GM21515 (cell line): ENCODE data around the gene PHLDB2.

Experiments
- ATAC-seq: cut with Tn5 transposase; IDR thresholded peaks from one replicate; pipeline ENCODE4 v1.9.1; 2021; ENCODE audit not compliant: unreplicated experiment

PHLDB2 gene

DNA sequence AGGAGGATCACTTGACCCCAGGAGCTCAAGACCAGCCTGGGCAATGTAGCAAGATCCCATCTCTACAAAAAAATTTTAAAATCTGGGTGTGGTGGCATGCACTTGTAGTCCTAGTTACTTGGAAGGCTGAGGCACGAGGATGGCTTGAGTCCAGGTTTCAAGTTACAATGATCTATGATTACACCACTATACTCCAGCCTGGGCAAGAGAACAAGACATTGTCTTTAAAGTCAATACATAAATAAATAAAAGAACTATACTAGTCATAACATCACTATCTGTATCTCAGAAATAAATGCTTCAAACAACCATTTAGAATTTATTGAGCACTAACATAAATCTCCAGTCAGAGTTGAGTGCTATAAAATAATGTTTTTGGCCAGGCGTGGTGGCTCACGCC lies 8.5 kb upstream of the PHLDB2 start:
- ATAC-seq, result no peak

DNA sequence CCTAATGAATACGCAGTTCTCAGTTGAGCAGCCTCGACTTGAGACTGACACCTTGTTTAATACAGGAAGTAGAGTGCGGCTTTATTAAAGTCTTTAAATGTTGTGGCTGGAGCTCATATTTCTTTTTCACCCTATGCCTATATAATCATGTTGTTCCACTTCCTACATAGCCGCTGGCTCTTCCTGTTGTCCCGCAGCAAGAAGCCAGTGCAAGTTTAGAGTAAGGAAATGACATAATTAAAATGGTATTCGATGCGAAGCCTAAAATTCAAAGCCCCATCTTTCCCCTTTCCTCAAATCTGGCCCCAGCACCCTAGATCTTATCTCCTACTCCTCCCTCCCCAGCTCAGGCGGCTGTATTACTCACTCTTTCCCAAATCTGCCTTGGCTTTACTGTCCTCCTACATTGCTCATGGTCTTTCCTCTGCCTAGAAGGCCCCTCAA lies 7.5 kb upstream of the PHLDB2 start:
- no peak for ATAC-seq

DNA sequence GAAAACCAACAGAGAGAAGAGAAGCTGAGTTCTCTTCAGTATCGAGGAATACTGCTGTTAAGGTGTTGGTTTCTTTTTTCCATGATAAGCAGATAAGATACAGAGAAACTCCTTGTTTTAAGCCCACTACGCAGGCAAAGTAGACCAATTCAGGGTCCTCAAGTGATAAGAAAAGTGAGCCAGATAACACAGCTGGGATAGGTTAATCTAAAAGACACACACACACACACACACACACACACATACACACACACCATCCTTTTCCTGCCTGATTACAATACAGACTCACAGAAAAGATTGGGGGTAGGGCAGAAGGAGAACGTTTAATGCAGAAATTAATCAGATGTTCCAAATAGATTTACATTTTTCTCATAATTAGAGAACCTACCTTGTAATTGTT lies 6.5 kb upstream of the PHLDB2 start:
- ATAC-seq, result no peak

DNA sequence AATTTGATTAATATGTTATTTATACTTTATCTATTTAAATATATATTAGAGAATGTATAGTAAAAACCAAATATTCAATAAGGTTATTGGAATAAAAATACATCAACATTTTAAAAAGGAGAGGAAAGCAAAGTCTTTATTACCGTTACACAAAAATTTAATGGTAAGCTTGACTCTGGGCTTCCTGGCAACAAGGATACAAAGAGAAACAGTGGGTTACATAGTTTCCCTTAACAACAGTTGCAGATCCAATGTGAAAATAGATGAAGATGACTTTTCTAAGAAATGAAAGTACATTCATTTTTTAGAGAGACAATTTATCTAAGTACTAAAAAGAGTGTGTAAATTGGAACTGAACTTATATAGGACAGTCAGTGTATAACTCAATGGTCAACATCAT lies 6.0 kb upstream of the PHLDB2 start:
- ATAC-seq, result no peak

GRCh38 chr3:111854990-111855389 lies 4.1 kb upstream of the PHLDB2 start:
- no peak for ATAC-seq

DNA sequence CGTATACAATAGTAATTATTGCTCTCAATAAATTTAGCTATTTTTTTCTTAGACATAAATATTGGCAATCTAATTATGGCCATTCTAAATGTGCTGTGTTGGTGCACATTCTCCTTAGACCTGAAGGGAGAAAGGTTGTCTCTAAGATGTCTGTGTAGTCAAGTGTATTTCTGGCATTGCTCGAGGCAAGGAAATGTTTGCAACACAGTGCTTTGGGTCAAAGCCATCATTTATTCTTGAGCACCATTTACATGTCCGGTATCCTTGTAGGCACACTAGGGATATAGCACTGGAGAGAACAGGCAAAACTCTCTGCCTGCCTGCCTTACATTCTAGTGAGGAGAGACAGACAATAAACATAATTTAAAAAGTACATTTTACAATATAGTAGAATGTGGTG lies 2.6 kb upstream of the PHLDB2 start:
- ATAC-seq, result no peak

DNA sequence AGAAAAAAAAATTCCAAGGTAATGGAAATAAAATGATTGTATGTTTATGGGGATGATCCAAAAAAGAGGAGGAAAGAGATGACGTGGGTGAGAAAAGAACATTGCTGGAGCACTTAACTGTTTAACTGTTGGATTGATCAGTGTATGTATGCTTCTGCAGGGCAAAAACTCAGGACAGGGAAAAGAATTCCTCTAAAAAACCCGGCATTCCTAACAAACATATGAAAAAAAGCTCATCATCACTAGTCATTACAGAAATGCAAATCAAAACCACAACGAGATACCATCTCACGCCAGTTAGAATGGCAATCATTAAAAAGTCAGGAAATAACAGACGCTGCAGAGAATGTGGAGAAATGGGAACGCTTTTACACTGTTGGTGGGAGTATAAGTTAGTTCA lies 1.6 kb upstream of the PHLDB2 start:
- no peak for ATAC-seq

GRCh38 chr3:111858642-111859041 lies 423 bp upstream of the PHLDB2 start:
- no peak for ATAC-seq

- ATAC-seq, result peak; percentile 95
Measured at GRCh38 chr3:111859974-111860859, 1.2 kb downstream of the PHLDB2 start.

DNA sequence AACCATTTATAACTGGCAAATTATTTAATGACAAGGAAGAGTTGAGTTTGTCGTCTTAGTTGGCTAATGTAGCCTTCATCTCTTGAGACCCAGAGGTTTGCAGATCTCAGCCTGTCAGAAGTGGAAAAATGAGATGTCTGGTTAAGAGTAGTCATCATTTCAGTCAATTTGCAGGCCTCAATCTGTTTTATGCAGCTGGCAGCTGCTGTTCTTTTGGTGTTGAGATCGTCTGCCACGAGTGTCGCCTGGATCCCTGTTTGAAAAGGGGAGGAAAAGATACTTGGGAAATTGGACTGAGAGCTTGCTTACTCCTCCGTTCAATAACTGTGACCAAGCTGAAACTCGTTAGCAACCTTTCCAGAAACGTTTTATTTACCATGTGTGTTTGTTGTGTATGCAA lies 2.3 kb downstream of the PHLDB2 start:
- ATAC-seq, result no peak

GRCh38 chr3:111862415-111862814 lies 3.4 kb downstream of the PHLDB2 start:
- no peak for ATAC-seq

DNA sequence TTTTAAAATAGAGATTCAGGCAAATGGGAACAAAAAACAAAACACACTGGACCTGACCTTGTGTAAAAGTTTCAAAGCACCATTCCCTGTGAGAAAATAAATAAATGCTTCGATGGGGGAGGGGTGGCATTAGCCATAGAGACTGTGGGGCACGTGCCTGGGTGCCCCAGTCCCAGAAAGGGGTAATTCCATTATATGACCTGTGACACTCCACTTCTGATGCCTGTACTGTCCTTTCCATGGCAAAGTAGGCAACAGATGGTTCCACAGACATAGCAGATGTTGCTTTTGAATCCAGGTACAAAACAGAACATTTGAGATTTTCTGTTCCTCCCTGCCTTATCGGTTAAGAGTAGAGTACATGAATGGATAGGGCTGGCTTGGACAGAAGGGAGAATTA lies 3.9 kb downstream of the PHLDB2 start:
- no peak for ATAC-seq

- no peak for ATAC-seq
Measured at GRCh38 chr3:111863942-111864694, 5.1 kb downstream of the PHLDB2 start.

DNA sequence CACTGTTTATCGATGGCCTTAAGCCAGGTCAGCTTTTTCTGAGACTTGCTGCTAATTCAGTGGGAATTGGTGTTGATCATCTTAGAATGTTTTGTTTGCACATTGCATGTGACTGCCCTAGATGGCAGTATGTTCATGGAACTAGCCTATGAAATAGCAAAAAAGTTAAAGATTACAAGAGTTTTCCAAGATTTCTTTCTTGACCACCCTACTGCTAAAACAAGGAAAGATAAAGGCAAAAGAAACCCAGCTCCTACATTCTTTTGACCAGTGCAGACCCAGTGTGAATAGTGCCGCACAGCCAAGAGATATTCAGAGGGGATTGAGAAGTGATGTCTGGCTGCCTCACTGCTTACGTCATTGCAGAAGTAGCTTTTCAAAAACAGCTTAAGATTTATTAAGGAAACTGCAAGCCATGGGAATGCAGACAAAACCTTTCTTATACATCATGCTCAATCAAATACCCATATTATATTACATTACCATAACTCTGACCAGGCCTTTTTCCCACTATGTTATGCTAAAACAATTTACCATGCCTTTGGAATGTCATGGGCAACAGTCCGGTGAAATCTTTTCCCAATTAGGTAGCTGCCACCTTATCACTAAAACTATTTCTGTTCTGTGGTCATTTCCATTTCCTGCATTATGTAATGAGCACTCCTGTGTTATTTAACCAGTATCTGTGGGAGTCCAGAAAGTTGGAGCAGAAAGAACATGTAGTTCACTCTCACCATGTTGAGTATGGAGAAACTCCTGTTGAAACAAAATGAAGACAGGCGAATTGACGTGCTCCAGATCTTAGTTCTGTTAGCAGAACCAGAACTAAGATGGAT lies 6.0 kb downstream of the PHLDB2 start:
- no peak for ATAC-seq

- no peak for ATAC-seq
Measured at GRCh38 chr3:111867889-111868426, 8.9 kb downstream of the PHLDB2 start.

GRCh38 chr3:111870620-111871019 lies 11.6 kb downstream of the PHLDB2 start:
- no peak for ATAC-seq

- ATAC-seq, result no peak
Measured at GRCh38 chr3:111871809-111872623, 13.0 kb downstream of the PHLDB2 start.

DNA sequence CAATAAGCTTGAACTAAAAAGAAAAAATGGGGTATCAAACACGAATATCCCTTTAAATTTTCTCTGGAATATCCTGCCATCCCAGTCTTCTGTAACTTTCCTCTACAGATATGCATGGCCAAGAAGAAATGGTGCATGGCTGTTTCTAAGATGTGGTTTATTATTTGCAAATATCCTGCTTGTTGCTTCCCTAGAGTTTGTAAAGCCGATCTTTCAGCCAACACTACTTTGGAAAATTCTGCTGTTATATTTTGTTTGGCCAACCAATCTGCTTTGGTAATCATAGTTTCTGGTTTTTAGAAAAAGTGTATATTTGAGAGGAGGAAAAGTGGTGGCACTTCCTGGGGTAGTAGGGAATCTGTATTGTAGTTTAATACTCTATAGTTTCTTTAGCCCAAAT lies 13.9 kb downstream of the PHLDB2 start:
- ATAC-seq, result no peak

GRCh38 chr3:111874177-111874820 lies 15.2 kb downstream of the PHLDB2 start:
- no peak for ATAC-seq

- ATAC-seq, result no peak
Measured at GRCh38 chr3:111881480-111881879, 22.4 kb downstream of the PHLDB2 start.
